AML-193 (cell line): ENCODE measurements around the gene FRMD4A.

Experiments used
- DNase-seq, 2 experiments: peaks; one replicate each; lab custom pipeline; 2025; lab: John Stamatoyannopoulos, UW

The FRMD4A gene

GRCh38 chr10:13701157-13701919, 629.4 kb downstream of the FRMD4A start:
- no peak for DNase-seq

GRCh38 chr10:13700473-13701144, 630.1 kb downstream of the FRMD4A start:
- DNase-seq: no peak

- DNase-seq: no peak
These were observed 631.5 kb downstream of the FRMD4A start for GRCh38 chr10:13699216-13699615.

- no peak for DNase-seq
These were observed 632.5 kb downstream of the FRMD4A start for GRCh38 chr10:13698217-13698616.

- DNase-seq: no peak
These were observed 634.7 kb downstream of the FRMD4A start for GRCh38 chr10:13696071-13696470.

- no peak for DNase-seq
These were observed 635.1 kb downstream of the FRMD4A start for GRCh38 chr10:13695588-13695987.

- no peak for DNase-seq
These were observed 636.7 kb downstream of the FRMD4A start for GRCh38 chr10:13693783-13694700.

- DNase-seq: no peak
These were observed 640.4 kb downstream of the FRMD4A start for GRCh38 chr10:13690281-13690825.

- DNase-seq: no peak
These were observed 644.4 kb downstream of the FRMD4A start for GRCh38 chr10:13686331-13686752.

GRCh38 chr10:13685885-13686284, 644.8 kb downstream of the FRMD4A start:
- no peak for DNase-seq

- no peak for DNase-seq
These were observed 645.8 kb downstream of the FRMD4A start for GRCh38 chr10:13684806-13685482.

GRCh38 chr10:13684252-13684791, 646.4 kb downstream of the FRMD4A start:
- no peak for DNase-seq

GRCh38 chr10:13683017-13683416, 647.7 kb downstream of the FRMD4A start:
- DNase-seq: no peak

GRCh38 chr10:13681960-13682359, 648.8 kb downstream of the FRMD4A start:
- no peak for DNase-seq

GRCh38 chr10:13681528-13681927, 649.2 kb downstream of the FRMD4A start:
- DNase-seq: no peak

GRCh38 chr10:13681095-13681494, 649.6 kb downstream of the FRMD4A start:
- DNase-seq: no peak

- DNase-seq: no peak
These were observed 652.5 kb downstream of the FRMD4A start for GRCh38 chr10:13678101-13678843.

- no peak for DNase-seq
These were observed 655.8 kb downstream of the FRMD4A start for GRCh38 chr10:13674645-13675588.

- no peak for DNase-seq
These were observed 657.6 kb downstream of the FRMD4A start for GRCh38 chr10:13673156-13673555.
